GM19467 (cell line): ENCODE results near the gene FAU.

Source experiments
- ATAC-seq: cut with Tn5 transposase; IDR thresholded peaks from one replicate; pipeline ENCODE4 v1.9.1; 2021; ENCODE audit warnings: mild to moderate bottlenecking, moderate library complexity; ENCODE audit not compliant: unreplicated experiment

The FAU gene

GRCh38 chr11:65109231-65110198, 12.4 kb downstream of the FAU start:
- ATAC-seq, result no peak

- no peak for ATAC-seq
These were observed 13.3 kb downstream of the FAU start for GRCh38 chr11:65108469-65109123.

DNA sequence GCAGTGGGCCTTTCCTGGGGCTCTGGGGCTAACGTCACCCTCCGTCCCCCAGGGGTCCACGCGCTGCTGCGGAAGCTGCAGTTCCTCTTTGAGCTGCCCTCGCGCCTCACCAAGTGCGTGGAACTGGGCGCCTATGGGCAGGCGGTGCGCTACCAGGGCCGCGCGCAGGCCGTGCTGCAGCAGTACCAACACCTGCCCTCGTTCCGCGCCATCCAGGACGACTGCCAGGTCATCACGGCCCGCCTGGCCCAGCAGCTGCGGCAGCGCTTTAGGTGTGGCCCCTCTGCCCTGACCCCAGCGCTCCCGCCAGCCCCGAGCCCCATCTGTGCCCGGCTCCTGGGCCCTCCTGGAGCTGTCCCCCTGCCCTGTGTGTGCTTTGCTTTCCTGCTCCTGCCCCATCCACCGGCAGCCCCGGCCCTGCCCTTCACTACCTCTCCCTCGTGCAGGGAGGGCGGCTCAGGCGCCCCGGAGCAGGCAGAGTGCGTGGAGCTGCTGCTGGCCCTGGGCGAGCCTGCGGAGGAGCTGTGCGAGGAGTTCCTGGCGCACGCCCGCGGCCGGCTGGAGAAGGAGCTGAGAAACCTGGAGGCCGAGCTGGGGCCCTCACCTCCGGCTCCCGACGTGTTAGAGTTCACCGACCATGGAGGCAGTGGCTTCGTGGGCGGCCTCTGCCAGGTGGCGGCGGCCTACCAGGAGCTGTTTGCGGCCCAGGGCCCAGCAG, 14.0 kb downstream of the FAU start:
- ATAC-seq, result no peak

- ATAC-seq, result no peak
These were observed 14.9 kb downstream of the FAU start for GRCh38 chr11:65107078-65107477.

DNA sequence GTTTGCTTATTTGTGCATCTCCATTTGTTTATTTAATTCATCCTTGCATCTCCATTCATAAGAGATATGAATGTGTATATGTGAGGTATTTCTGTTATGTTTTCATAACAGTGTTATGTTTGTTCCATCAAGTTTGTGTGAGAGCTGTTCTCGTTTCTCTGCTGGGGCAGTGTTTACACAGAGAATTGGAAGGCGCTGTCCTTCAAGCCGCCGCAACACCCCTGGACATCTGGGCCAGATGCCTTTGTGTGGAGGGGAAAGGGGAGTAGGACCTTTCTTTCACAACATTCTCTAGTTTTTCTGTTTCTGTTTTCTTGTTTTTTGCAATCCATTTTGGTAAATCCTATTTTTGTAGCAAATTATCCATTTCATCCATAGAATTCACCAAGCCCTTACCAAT, 17.3 kb downstream of the FAU start:
- no peak for ATAC-seq

DNA sequence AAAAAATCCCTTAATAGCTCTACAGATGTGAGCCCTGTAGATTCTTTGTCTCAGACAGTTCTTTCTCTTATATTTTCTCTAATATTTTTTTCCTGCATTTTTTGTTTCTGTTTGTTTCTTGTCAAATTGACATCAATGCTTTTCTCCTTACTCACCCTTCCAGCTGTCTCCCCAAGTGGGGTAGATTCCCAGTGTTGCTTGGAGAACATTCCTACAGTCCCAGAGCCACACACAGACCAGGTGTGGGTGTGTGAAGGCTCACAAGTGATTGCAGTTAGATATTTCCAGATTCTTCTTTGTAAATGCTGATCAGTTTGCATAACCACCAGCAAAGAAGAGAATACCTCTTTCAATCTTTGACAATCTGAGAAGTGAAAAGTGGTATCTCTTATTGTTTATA, 18.5 kb downstream of the FAU start:
- ATAC-seq, result no peak

- no peak for ATAC-seq
These were observed 19.5 kb downstream of the FAU start for GRCh38 chr11:65102142-65103095.

DNA sequence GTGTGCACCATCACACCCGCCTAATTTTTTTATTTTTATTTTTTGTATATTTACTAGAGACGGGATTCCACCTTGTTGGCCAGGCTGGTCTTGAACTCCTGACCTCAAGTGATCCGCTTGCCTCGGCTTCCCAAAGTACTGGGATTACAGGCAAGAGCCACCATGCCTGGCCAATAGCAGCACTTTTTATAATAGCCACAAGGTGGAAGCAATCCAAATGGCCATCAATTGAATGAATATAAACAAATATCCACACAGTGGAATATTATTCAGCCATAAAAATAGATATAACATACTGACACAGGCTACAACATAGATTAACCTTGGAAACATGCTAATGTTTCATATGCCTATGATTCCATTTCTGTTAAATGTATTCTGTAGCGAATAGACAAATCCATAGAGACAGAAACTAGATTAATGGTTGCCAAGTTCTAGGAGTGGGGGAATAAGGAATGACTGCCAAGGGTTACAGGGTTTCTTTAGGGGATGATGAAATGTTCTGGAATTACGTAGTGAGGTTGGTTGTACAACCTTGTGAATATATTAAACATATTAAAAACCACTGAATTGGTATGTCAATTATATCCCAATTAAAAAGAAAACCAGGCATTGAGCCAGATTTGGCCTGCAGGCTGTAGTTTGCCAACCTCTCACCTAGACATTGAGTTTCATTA, 21.1 kb downstream of the FAU start:
- ATAC-seq, result no peak

- ATAC-seq, result no peak
These were observed 25.0 kb downstream of the FAU start for GRCh38 chr11:65096926-65097325.

- ATAC-seq, result peak; percentile 71
These were observed 25.7 kb downstream of the FAU start, which contains the start of gene VPS51 for GRCh38 chr11:65095974-65096806. TSS of gene VPS51 (plus strand) at chr11:65096214. CDS start at chr11:65096251, 37 bp downstream.

DNA sequence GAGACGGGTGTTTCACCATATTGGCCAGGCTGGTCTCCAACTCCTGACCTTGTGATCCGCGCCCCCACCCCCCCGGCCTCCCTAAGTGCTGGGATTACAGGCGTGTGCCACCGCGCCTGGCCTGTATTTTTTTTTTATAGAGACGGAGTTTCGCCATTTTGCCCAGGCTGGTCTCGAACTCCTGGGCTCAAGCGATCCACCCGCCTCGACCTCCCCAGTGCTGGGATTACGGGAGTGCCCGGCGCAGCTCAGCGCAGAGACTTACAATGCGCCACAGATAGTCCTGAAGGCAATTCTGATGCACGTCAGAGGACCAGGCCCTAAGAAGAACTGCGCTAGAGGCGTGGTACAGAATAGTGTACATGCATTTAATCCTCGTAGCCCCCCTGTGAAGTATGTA, 26.5 kb downstream of the FAU start:
- ATAC-seq, result no peak

GRCh38 chr11:65090628-65091027, 31.3 kb downstream of the FAU start:
- no peak for ATAC-seq

DNA sequence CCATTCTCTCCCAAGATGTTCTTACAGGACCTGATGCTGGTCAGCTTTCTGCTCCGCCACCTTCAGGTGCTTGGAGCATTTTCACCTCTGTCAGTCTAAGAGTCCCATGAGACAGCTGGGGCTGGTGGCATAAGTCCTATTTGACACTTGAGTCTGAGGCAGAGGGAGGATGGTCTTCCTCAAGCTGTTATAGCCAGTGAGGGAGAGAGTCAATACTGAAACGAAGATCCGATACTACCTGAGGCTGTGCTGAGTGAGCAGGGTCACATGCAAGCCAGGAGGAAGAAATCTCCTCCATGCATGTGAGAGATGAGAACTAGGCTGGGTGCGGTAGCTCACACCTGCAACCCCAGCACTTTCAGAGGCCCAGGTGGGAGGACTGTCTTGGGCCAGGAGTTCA, 32.3 kb downstream of the FAU start:
- no peak for ATAC-seq

DNA sequence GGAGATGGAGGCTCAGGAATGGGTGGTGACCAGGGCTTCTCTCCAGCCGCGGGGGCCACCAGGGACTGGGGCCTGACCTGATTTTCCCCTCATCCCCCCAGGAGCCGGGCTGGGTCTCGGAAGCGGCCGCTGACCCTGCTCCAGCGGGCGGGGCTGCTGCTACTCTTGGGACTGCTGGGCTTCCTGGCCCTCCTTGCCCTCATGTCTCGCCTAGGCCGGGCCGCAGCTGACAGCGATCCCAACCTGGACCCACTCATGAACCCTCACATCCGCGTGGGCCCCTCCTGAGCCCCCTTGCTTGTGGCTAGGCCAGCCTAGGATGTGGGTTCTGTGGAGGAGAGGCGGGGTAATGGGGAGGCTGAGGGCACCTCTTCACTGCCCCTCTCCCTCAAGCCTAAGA, 34.1 kb downstream of the FAU start:
- ATAC-seq, result no peak

DNA sequence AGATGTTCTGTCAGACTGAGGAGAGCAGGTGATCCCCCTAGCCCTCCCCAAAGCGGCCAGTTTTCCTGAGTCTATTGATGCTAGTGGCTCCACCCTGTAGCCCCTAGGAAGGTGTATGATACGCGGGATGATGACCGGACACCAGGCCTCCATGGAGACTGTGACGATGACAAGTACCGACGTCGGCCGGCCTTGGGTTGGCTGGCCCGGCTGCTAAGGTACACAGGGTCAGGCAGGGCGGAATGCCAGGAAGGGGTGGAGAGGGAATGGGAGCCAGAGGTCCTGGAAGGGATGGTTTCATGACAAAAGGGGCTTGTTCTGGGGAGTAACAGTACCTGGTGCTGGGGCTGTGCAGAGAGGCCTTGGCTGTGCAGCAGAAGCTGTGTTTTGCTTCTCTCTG, 34.7 kb downstream of the FAU start:
- no peak for ATAC-seq

DNA sequence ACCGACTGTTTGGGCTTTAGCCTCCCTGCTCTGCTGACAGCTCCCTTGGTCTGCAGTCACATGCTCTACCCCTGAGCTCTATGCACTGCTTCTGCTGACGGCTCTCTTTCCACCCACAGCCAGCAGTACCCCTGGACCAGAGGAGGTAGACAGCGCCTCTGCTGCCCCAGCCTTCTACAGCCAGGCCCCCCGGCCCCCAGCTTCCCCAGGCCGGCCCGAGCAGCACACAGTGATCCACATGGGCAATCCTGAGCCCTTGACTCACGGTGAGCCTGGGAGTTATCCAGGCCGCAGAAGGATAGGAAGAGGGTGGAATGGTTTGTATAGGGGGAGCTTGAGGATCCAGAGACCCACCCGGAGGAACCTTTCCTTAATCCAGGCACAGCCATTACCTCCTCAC, 35.1 kb downstream of the FAU start:
- ATAC-seq, result no peak

- no peak for ATAC-seq
These were observed 36.5 kb downstream of the FAU start for GRCh38 chr11:65085446-65085845.

DNA sequence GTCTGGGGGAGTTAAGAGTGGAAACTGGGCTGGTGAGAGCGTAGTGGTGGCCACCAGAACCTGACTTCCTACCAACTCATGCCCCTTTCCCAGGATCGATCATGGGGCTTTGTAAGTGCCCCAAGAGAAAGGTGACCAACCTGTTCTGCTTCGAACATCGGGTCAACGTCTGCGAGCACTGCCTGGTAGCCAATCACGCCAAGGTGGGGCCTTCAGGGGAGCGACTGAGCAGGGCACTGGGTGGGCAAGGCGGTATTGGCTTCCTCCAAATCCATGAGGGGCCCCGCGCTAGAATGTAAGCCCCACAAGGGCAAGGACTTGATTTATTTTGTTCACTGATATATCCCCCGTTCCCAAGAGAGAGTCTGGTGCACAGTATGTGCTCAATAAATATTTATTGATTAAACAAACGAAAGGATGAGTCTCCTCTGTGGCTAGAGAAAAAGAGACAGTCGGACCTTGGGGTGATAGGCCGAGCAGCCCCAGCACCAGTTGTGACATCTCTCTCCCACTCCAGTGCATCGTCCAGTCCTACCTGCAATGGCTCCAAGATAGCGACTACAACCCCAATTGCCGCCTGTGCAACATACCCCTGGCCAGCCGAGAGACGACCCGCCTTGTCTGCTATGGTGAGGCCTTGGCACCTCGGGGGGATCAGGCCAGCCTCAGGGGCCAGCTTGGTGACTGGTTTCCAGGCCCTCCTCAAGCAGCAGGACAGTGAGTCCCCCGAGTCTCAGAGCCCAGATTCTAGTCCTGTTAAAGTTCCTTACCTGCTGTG, 37.1 kb downstream of the FAU start:
- ATAC-seq, result peak; percentile 1
